SU-DHL-6 (cell line): ENCODE measurements around the gene ST3GAL4.

Experiments used
- H2AFZ ChIP-seq: fragments of 200-600 bp; sonication (generic); 2 replicates; pipeline ENCODE4 v1.6.1; 2014; ENCODE audit warnings: low read depth, mild to moderate bottlenecking, moderate library complexity, mixed read lengths, antibody characterized with exemption, low read length; ENCODE audit not compliant: severe bottlenecking
- H3F3A ChIP-seq: fragments of 200-600 bp; shearing (Covaris generic); 2 replicates; pipeline ENCODE4 v1.6.0; 2016; ENCODE audit warnings: antibody characterized with exemption, mild to moderate bottlenecking; ENCODE audit not compliant: insufficient read depth
- H3K27ac ChIP-seq: fragments of 200-600 bp; sonication (generic); 2 replicates; pipeline ENCODE4 v1.5.1; 2016; ENCODE audit warnings: low read depth, mild to moderate bottlenecking, low read length, moderate library complexity, mixed read lengths
- H3K27me3 ChIP-seq: fragments of 200-600 bp; sonication (generic), shearing (Covaris generic); 2 replicates; pipeline ENCODE4 v1.6.0; 2014; ENCODE audit warnings: mild to moderate bottlenecking, low read length
- H3K36me3 ChIP-seq: fragments of 200-600 bp; sonication (generic); 2 replicates; pipeline ENCODE4 v1.6.1; 2014; ENCODE audit warnings: mild to moderate bottlenecking, low read length, mixed read lengths
- H3K4me2 ChIP-seq: fragments of 300-600, 200-600 bp; shearing (Covaris generic), sonication (generic); 2 replicates; pipeline ENCODE4 v1.6.0; 2014; ENCODE audit warnings: low read length, low read depth, mild to moderate bottlenecking; ENCODE audit not compliant: poor library complexity, severe bottlenecking
- H3K4me3 ChIP-seq: fragments of 200-600 bp; sonication (generic); 2 replicates; pipeline ENCODE4 v1.5.1; 2014; ENCODE audit warnings: antibody characterized with exemption, low read length, mild to moderate bottlenecking, mixed read lengths; ENCODE audit not compliant: insufficient read depth, poor library complexity, severe bottlenecking
- H3K79me2 ChIP-seq: fragments of 200-600 bp; sonication (generic); 2 replicates; pipeline ENCODE4 v1.6.1; 2014; ENCODE audit warnings: mild to moderate bottlenecking, low read length, moderate library complexity; ENCODE audit not compliant: insufficient read depth
- H3K9ac ChIP-seq: fragments of 200-600 bp; sonication (generic); 2 replicates; pipeline ENCODE4 v1.7.0; 2014; ENCODE audit warnings: mild to moderate bottlenecking, low read length
- H3K9me2 ChIP-seq: fragments of 200-600 bp; sonication (generic); replicated peaks from 2 replicates; pipeline ENCODE4 v1.6.1; 2014; ENCODE audit warnings: low read length; ENCODE audit not compliant: insufficient read depth
- H3K9me3 ChIP-seq: fragments of 200-600 bp; sonication (generic); 2 replicates; pipeline ENCODE4 v1.6.1; 2014; ENCODE audit warnings: low read length, mixed read lengths; ENCODE audit not compliant: insufficient read depth
- H4K20me1 ChIP-seq: fragments of 200-600 bp; sonication (generic); 2 replicates; pipeline ENCODE4 v1.6.1; 2014; ENCODE audit warnings: low read depth, mild to moderate bottlenecking, antibody characterized with exemption, low read length, moderate library complexity, mixed read lengths
- CTCF ChIP-seq: fragments of 200-600 bp; sonication (generic); IDR thresholded peaks from one replicate; pipeline ENCODE4 v1.5.1; 2017; ENCODE audit warnings: antibody characterized with exemption, mild to moderate bottlenecking, low read length, moderate library complexity; ENCODE audit not compliant: insufficient read depth, poor library complexity, severe bottlenecking
- EZH2phosphoT487 ChIP-seq: fragments of 200-600 bp; sonication (generic), shearing (Covaris generic); conservative IDR thresholded peaks from 2 replicates; pipeline ENCODE4 v1.6.1; 2018; ENCODE audit warnings: mild to moderate bottlenecking, antibody characterized with exemption, low read length, moderate library complexity, mixed read lengths

Gene ST3GAL4

GRCh38 chr11:126311401-126312291 lies 43.8 kb upstream of the ST3GAL4 start:
- Histone ChIP-seq H3K9me3 (no peaks in the 10 kb centered on the region), H3K4me3 (no peak overlapping the region), H3F3A (no peaks in the 10 kb centered on the region), H3K4me2 (no peak overlapping the region), H3K9me2 (no peaks in the 10 kb centered on the region), H3K27me3 (no peaks in the 10 kb centered on the region), H3K9ac (no peak overlapping the region), H2AFZ (no peak overlapping the region), H3K79me2 (no peaks in the 10 kb centered on the region), H4K20me1 (no peaks in the 10 kb centered on the region), H3K36me3 (no peaks in the 10 kb centered on the region), H3K27ac (no peak overlapping the region)
- TF ChIP-seq EZH2phosphoT487 = no peak
- TF ChIP-seq CTCF = no peak

- Histone ChIP-seq H3K4me3 (no peak overlapping the region), H4K20me1 (no peaks in the 10 kb centered on the region), H3F3A (no peaks in the 10 kb centered on the region), H3K27me3 (no peaks in the 10 kb centered on the region), H3K27ac (no peak overlapping the region), H3K9me3 (no peaks in the 10 kb centered on the region), H3K4me2 (no peak overlapping the region), H3K9me2 (no peaks in the 10 kb centered on the region), H3K79me2 (no peaks in the 10 kb centered on the region), H3K36me3 (no peaks in the 10 kb centered on the region), H3K9ac (no peak overlapping the region), H2AFZ (no peak overlapping the region)
- no peak for TF ChIP-seq EZH2phosphoT487
- TF ChIP-seq CTCF = no peak
These were observed 42.5 kb upstream of the ST3GAL4 start for GRCh38 chr11:126312961-126313360.

GRCh38 chr11:126313826-126314225 lies 41.7 kb upstream of the ST3GAL4 start:
- H3K9me2 ChIP-seq = no peaks in the 10 kb centered on the region
- H3K27me3 ChIP-seq = no peaks in the 10 kb centered on the region
- H3K9ac ChIP-seq = no peak overlapping the region
- H4K20me1 ChIP-seq = no peaks in the 10 kb centered on the region
- H3K9me3 ChIP-seq = no peaks in the 10 kb centered on the region
- TF ChIP-seq CTCF (no peak), EZH2phosphoT487 (no peak)
- H3K36me3 ChIP-seq = no peaks in the 10 kb centered on the region
- no peaks in the 10 kb centered on the region for H3K79me2 ChIP-seq
- H3K4me2 ChIP-seq = no peak overlapping the region
- H3K27ac ChIP-seq = no peak overlapping the region
- no peak overlapping the region for H3K4me3 ChIP-seq
- no peaks in the 10 kb centered on the region for H3F3A ChIP-seq
- H2AFZ ChIP-seq = no peak overlapping the region
